HCEC 1CT (cell line): ENCODE data around the gene SHCBP1.
"Not testable (repeated sequence)": the region's sequence is repeated elsewhere in the genome, so short reads cannot be mapped to it uniquely, and the experiment has no call there.

Experiments
- DNase-seq: peaks from one replicate; pipeline ENCODE4 v3.0.0-alpha.2; 2017

Gene SHCBP1

GRCh38 chr16:46621006-46621933 lies at the start of gene SHCBP1:
SHCBP1 (minus strand) TSS chr16:46621379; CDS start chr16:46621359, 20 bp downstream.
- DNase-seq = peak; percentile 87

GRCh38 chr16:46662123-46662522 lies 40.9 kb upstream of the SHCBP1 start:
- DNase-seq = no peak

GRCh38 chr16:46658925-46659324 lies 37.7 kb upstream of the SHCBP1 start:
- DNase-seq = no peak

GRCh38 chr16:46651305-46651704 lies 30.1 kb upstream of the SHCBP1 start:
- no peak for DNase-seq

- DNase-seq = peak; percentile 83
Observed at GRCh38 chr16:46650254-46650623, 29.1 kb upstream of the SHCBP1 start.

GRCh38 chr16:46649588-46650253 lies 28.5 kb upstream of the SHCBP1 start:
- DNase-seq = peak; percentile 9

GRCh38 chr16:46648656-46649055 lies 27.5 kb upstream of the SHCBP1 start:
- DNase-seq = no peak

- peak; percentile 40 for DNase-seq
Observed at GRCh38 chr16:46638947-46639925, 18.1 kb upstream of the SHCBP1 start.

- no peak for DNase-seq
Observed at GRCh38 chr16:46632778-46633733, 11.9 kb upstream of the SHCBP1 start.

- DNase-seq = peak; percentile 73
Observed at GRCh38 chr16:46629331-46630219, 8.4 kb upstream of the SHCBP1 start.

- DNase-seq = no peak
Observed at GRCh38 chr16:46627746-46628145, 6.6 kb upstream of the SHCBP1 start.

- not testable (repeated sequence) for DNase-seq
Observed at GRCh38 chr16:46626681-46627080, 5.5 kb upstream of the SHCBP1 start.

GRCh38 chr16:46624862-46625261 lies 3.7 kb upstream of the SHCBP1 start:
- DNase-seq = not testable (repeated sequence)

GRCh38 chr16:46623707-46624106 lies 2.5 kb upstream of the SHCBP1 start:
- not testable (repeated sequence) for DNase-seq

- not testable (repeated sequence) for DNase-seq
Observed at GRCh38 chr16:46623246-46623645, 2.1 kb upstream of the SHCBP1 start.

GRCh38 chr16:46621934-46622676 lies 926 bp upstream of the SHCBP1 start:
- no peak for DNase-seq

- DNase-seq = peak; percentile 18
Observed at GRCh38 chr16:46620266-46621005, 743 bp downstream of the SHCBP1 start.

GRCh38 chr16:46618516-46618915 lies 2.7 kb downstream of the SHCBP1 start:
- no peak for DNase-seq

GRCh38 chr16:46614006-46614405 lies 7.2 kb downstream of the SHCBP1 start:
- no peak for DNase-seq
